D341Med (cell line): ENCODE measurements around the gene E2F6.

Source experiments
- DNase-seq: peaks from one replicate; pipeline ENCODE4 v3.0.0; 2012; ENCODE audit warnings: low spot score

Gene E2F6

GRCh38 chr2:11465485-11466306 lies at the start of gene E2F6:
E2F6 (minus strand) TSS chr2:11466161; CDS start chr2:11465879, 282 bp downstream.
- DNase-seq, result peak; percentile 96

- peak; percentile 53 for DNase-seq
Observed at GRCh38 chr2:11515490-11515981, 49.6 kb upstream of the E2F6 start.

GRCh38 chr2:11514904-11515303 lies 48.9 kb upstream of the E2F6 start:
- DNase-seq, result no peak

GRCh38 chr2:11514081-11514730 lies 48.2 kb upstream of the E2F6 start:
- no peak for DNase-seq

- no peak for DNase-seq
Observed at GRCh38 chr2:11513319-11513718, 47.4 kb upstream of the E2F6 start.

GRCh38 chr2:11512431-11512830 lies 46.5 kb upstream of the E2F6 start:
- DNase-seq, result no peak

GRCh38 chr2:11509657-11510360 lies 43.8 kb upstream of the E2F6 start:
- DNase-seq, result no peak

GRCh38 chr2:11508279-11508678 lies 42.3 kb upstream of the E2F6 start:
- no peak for DNase-seq

- no peak for DNase-seq
Observed at GRCh38 chr2:11507517-11507916, 41.6 kb upstream of the E2F6 start.

GRCh38 chr2:11506611-11506969 lies 40.6 kb upstream of the E2F6 start:
- DNase-seq, result no peak

- no peak for DNase-seq
Observed at GRCh38 chr2:11505652-11506610, 40.0 kb upstream of the E2F6 start.

- DNase-seq, result no peak
Observed at GRCh38 chr2:11503354-11503927, 37.5 kb upstream of the E2F6 start.

GRCh38 chr2:11502740-11503292 lies 36.9 kb upstream of the E2F6 start:
- DNase-seq, result no peak

GRCh38 chr2:11500702-11501303 lies 34.8 kb upstream of the E2F6 start:
- no peak for DNase-seq

- no peak for DNase-seq
Observed at GRCh38 chr2:11499081-11499743, 33.3 kb upstream of the E2F6 start.

- DNase-seq, result no peak
Observed at GRCh38 chr2:11498543-11499034, 32.6 kb upstream of the E2F6 start.

GRCh38 chr2:11495844-11496681 lies 30.1 kb upstream of the E2F6 start:
- DNase-seq, result peak; percentile 73

GRCh38 chr2:11494310-11494709 lies 28.3 kb upstream of the E2F6 start:
- DNase-seq, result no peak

- DNase-seq, result no peak
Observed at GRCh38 chr2:11493282-11493681, 27.3 kb upstream of the E2F6 start.
